ENCODE measurements around the gene RNF152.

The RNF152 gene

GRCh38 chr18:61931654-61932379 is 39.0 kb upstream of the RNF152 start:
- H3K27me3 ChIP-seq (ENCODE audit: control insufficient read depth, insufficient read depth, low read length): no peaks in the 10 kb centered on the region
- H3K79me2 ChIP-seq: no peaks in the 10 kb centered on the region
- no peak overlapping the region for H2AFZ ChIP-seq
- no peak overlapping the region for H3K4me2 ChIP-seq (ENCODE audit: low read length)
- no peaks in the 10 kb centered on the region for H3K9me3 ChIP-seq (ENCODE audit: control insufficient read depth, low read length)
- no peaks in the 10 kb centered on the region for H3K36me3 ChIP-seq (ENCODE audit: control insufficient read depth, insufficient read depth, low read length)
- H3K27ac ChIP-seq: no peak overlapping the region
- no peak overlapping the region for H3K4me3 ChIP-seq (ENCODE audit: low read depth, low read length)
- no peaks in the 10 kb centered on the region for H3K4me1 ChIP-seq
- TF ChIP-seq, protein P1, sequence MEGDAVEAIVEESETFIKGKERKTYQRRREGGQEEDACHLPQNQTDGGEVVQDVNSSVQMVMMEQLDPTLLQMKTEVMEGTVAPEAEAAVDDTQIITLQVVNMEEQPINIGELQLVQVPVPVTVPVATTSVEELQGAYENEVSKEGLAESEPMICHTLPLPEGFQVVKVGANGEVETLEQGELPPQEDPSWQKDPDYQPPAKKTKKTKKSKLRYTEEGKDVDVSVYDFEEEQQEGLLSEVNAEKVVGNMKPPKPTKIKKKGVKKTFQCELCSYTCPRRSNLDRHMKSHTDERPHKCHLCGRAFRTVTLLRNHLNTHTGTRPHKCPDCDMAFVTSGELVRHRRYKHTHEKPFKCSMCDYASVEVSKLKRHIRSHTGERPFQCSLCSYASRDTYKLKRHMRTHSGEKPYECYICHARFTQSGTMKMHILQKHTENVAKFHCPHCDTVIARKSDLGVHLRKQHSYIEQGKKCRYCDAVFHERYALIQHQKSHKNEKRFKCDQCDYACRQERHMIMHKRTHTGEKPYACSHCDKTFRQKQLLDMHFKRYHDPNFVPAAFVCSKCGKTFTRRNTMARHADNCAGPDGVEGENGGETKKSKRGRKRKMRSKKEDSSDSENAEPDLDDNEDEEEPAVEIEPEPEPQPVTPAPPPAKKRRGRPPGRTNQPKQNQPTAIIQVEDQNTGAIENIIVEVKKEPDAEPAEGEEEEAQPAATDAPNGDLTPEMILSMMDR (IDR thresholded peaks at IDR 0.05): no peak
- H3K9ac ChIP-seq: no peak overlapping the region

DNA sequence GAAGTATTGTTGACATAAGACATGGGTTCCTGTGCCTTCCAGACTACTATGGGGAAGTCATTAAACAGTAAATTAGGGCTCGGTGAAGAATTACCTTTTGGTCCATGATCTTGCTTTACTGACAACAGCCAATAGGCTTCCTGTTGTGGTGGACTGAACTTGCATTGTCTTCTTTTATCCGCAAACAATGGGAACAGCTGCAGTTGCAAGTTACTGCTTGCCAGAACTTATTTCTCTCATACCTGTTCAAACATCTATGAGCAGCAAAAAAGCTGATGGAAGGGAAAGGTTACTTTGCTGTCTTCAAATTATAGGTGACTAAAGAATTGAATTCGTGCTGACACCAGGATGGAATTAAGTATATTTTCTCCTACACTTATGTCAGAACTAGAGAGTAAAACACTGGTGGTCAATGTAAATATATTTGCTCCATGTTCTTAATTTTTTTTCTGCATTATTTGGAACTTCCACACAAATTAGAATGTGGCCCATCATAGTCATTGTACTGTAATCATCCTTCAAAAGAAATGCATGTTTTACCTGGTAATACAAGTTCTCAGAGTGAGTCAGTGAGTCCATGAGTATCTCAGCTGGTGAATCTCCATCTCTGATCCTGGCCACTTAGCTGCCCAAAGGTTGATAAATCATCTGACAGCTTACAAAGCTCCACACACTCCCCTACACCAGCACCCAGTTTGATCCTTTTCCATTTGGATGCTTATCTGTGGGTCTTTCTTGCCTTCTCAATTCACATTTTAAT is 37.3 kb upstream of the RNF152 start:
- Histone ChIP-seq H3K9ac (no peak overlapping the region), H3K27me3 (ENCODE audit: control insufficient read depth, insufficient read depth, low read length) (no peaks in the 10 kb centered on the region), H3K4me1 (no peaks in the 10 kb centered on the region), H3K9me3 (ENCODE audit: control insufficient read depth, low read length) (no peaks in the 10 kb centered on the region), H2AFZ (no peak overlapping the region), H3K79me2 (no peaks in the 10 kb centered on the region), H3K27ac (no peak overlapping the region), H3K4me2 (ENCODE audit: low read length) (no peak overlapping the region), H3K4me3 (ENCODE audit: low read depth, low read length) (no peak overlapping the region), H3K36me3 (ENCODE audit: control insufficient read depth, insufficient read depth, low read length) (no peaks in the 10 kb centered on the region)
- TF ChIP-seq, protein P1 (IDR thresholded peaks at IDR 0.05): no peak

DNA sequence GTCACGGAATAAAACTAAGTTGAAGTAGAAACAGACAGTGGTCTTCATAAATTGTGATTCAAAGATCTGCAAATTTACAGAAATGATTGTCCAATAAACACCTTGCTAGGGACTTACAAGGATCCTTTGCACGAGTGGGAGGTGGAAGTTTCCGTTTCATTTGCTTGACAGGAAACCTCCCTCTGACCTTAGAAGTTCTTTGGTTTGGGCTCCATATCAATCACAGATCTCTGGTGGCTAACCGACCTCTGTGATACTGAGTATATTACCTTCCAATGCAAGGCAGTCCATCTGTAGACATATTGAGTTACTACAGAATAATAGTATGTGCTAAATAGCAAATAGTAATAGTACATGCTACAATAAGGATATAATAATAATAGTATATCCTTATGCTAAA is 33.7 kb upstream of the RNF152 start:
- Histone ChIP-seq H3K4me1 (no peaks in the 10 kb centered on the region), H3K36me3 (ENCODE audit: control insufficient read depth, insufficient read depth, low read length) (no peaks in the 10 kb centered on the region), H3K79me2 (no peaks in the 10 kb centered on the region), H2AFZ (no peak overlapping the region), H3K4me3 (ENCODE audit: low read depth, low read length) (no peak overlapping the region), H3K9ac (no peak overlapping the region), H3K27me3 (ENCODE audit: control insufficient read depth, insufficient read depth, low read length) (no peaks in the 10 kb centered on the region), H3K27ac (no peak overlapping the region), H3K9me3 (ENCODE audit: control insufficient read depth, low read length) (no peaks in the 10 kb centered on the region), H3K4me2 (ENCODE audit: low read length) (no peak overlapping the region)
- TF ChIP-seq, protein P1 (IDR thresholded peaks at IDR 0.05): no peak

GRCh38 chr18:61924550-61924949 is 31.7 kb upstream of the RNF152 start:
- H3K9me3 ChIP-seq (ENCODE audit: control insufficient read depth, low read length): no peaks in the 10 kb centered on the region
- no peak overlapping the region for H3K9ac ChIP-seq
- no peak overlapping the region for H2AFZ ChIP-seq
- H3K79me2 ChIP-seq: no peaks in the 10 kb centered on the region
- TF ChIP-seq, protein P1 (IDR thresholded peaks at IDR 0.05): no peak
- no peak overlapping the region for H3K4me2 ChIP-seq (ENCODE audit: low read length)
- no peaks in the 10 kb centered on the region for H3K4me1 ChIP-seq
- H3K4me3 ChIP-seq (ENCODE audit: low read depth, low read length): no peak overlapping the region
- no peak overlapping the region for H3K27ac ChIP-seq
- no peaks in the 10 kb centered on the region for H3K27me3 ChIP-seq (ENCODE audit: control insufficient read depth, insufficient read depth, low read length)
- H3K36me3 ChIP-seq (ENCODE audit: control insufficient read depth, insufficient read depth, low read length): no peaks in the 10 kb centered on the region
